ENCODE results near the gene EXOSC6. TPM values are rescaled to one million over a fixed set of nuclear protein-coding genes. Genes with fewer than 3 reads are reported as not detected.

Gene EXOSC6
- polyA plus RNA-seq, 1 of the 3 experiments (the other 2 are of a cell fraction), result 10.0 TPM

- H2AFZ ChIP-seq (ENCODE audit: low read depth), result no peak overlapping the region
- H3K79me2 ChIP-seq (ENCODE audit: insufficient read depth), result no peaks in the 10 kb centered on the region; the same call in 1 of the 2 replicates
- H3K9ac ChIP-seq, result no peak overlapping the region
- no peak overlapping the region for H3K27ac ChIP-seq (ENCODE audit: low read depth in 2 of 2, low read length in 1 of 2)
- no peaks in the 10 kb centered on the region for H3K9me3 ChIP-seq
- ChIA-PET CTCF (interaction anchor here (1.4 to 2.8 kb wide), 2 partner anchors 11 to 20 kb away, joined by 3 to 15 read pairs; partner anchors contain the start of gene EXOSC6), POLR2A (interaction anchor here (0.6 kb wide), 1 partner anchor 10 kb away, joined by 4 read pairs; no protein-coding TSS in a partner anchor)
- no peaks in the 10 kb centered on the region for H3K9me2 ChIP-seq
- no peak overlapping the region for H3K4me3 ChIP-seq (ENCODE audit: low read depth in 2 of 2, low read length in 1 of 2)
- no peak overlapping the region for H3K4me2 ChIP-seq
- peaks cover 0 to 2% of the 10 kb centered on the region in 2 experiments; a peak in 1 of 4 replicates for H3K4me1 ChIP-seq (ENCODE audit: control insufficient read depth in 1 of 2, insufficient read depth in 2 of 2, low read depth in 1 of 2, low read length in 1 of 2)
- TF ChIP-seq TCF12 (IDR thresholded peaks at IDR 0.05) (no peak), IRF3 (IDR thresholded peaks at IDR 0.05; ENCODE audit: low read depth, low read length) (no peak)
- H3K36me3 ChIP-seq (replicated peaks in 1 of 2; ENCODE audit: control insufficient read depth in 1 of 2, insufficient read depth in 2 of 2, low read length in 1 of 2), result peaks cover 41 to 70% of the 10 kb centered on the region in 2 experiments
- H3F3A ChIP-seq (replicated peaks; ENCODE audit: insufficient read depth), result peaks cover 5% of the 10 kb centered on the region
- H3K27me3 ChIP-seq (ENCODE audit: insufficient read depth), result no peaks in the 10 kb centered on the region
- 94% methylated on average over 5 of the region's 10 CpGs for WGBS (ENCODE audit: low lambda C conversion rate)
- peaks cover 13% of the 10 kb centered on the region for H4K20me1 ChIP-seq (ENCODE audit: insufficient read depth)
- no peak for DNase-seq
Measured at GRCh38 chr16:70271696-70272095, 20.0 kb upstream of the EXOSC6 start.

GRCh38 chr16:70270176-70270575 is 18.4 kb upstream of the EXOSC6 start:
- no peak overlapping the region for H3K4me3 ChIP-seq (ENCODE audit: low read depth in 2 of 2, low read length in 1 of 2)
- DNase-seq, result no peak
- no peaks in the 10 kb centered on the region for H3K27me3 ChIP-seq (ENCODE audit: insufficient read depth)
- peaks cover 41 to 71% of the 10 kb centered on the region in 2 experiments for H3K36me3 ChIP-seq (replicated peaks in 1 of 2; ENCODE audit: control insufficient read depth in 1 of 2, insufficient read depth in 2 of 2, low read length in 1 of 2)
- H3K27ac ChIP-seq (ENCODE audit: low read depth in 2 of 2, low read length in 1 of 2), result no peak overlapping the region
- no peak for TF ChIP-seq CTCF (IDR thresholded peaks at IDR 0.05)
- TF ChIP-seq MAX (IDR thresholded peaks at IDR 0.05; ENCODE audit: low read depth), result no peak
- no peak for TF ChIP-seq RCOR1 (IDR thresholded peaks at IDR 0.05; ENCODE audit: low read length)
- TF ChIP-seq GABPA (IDR thresholded peaks at IDR 0.05; ENCODE audit: low read depth), result no peak
- TF ChIP-seq CHD2 (IDR thresholded peaks at IDR 0.05; ENCODE audit: low read length, partially characterized antibody), result no peak
- TF ChIP-seq EP300 (IDR thresholded peaks at IDR 0.05; ENCODE audit: borderline replicate concordance in 1 of 2, low read depth in 1 of 2, low read length in 1 of 2), result no peak
- no peak for TF ChIP-seq ELF1 (IDR thresholded peaks at IDR 0.05)
- no peak for TF ChIP-seq RFX5 (IDR thresholded peaks at IDR 0.05; ENCODE audit: low read length)
- TF ChIP-seq FOXM1 (IDR thresholded peaks at IDR 0.05; ENCODE audit: low read depth), result no peak
- no peak for TF ChIP-seq ZBTB33 (IDR thresholded peaks at IDR 0.05; ENCODE audit: borderline replicate concordance, low read depth)
- TF ChIP-seq REST (IDR thresholded peaks at IDR 0.05; ENCODE audit: low read depth, low read length), result no peak
- TF ChIP-seq GATA2 (CRISPR knock-in tag; IDR thresholded peaks at IDR 0.05), result no peak
- no peak for TF ChIP-seq EZH2phosphoT487 (IDR thresholded peaks at IDR 0.05; ENCODE audit: borderline replicate concordance, low read depth)
- no peak for TF ChIP-seq NFIC (IDR thresholded peaks at IDR 0.05; ENCODE audit: borderline replicate concordance)
- TF ChIP-seq USF2 (IDR thresholded peaks at IDR 0.05; ENCODE audit: borderline replicate concordance, low read depth, low read length), result no peak
- no peak for TF ChIP-seq SMC3 (IDR thresholded peaks at IDR 0.05; ENCODE audit: low read depth, low read length)
- H3K4me1 ChIP-seq (ENCODE audit: control insufficient read depth in 1 of 2, insufficient read depth in 2 of 2, low read depth in 1 of 2, low read length in 1 of 2), result no peaks in the 10 kb centered on the region
- peaks cover 13% of the 10 kb centered on the region for H4K20me1 ChIP-seq (ENCODE audit: insufficient read depth)
- H3K4me2 ChIP-seq, result no peak overlapping the region
- no peaks in the 10 kb centered on the region for H3K9me2 ChIP-seq
- POLR2A ChIA-PET, result no interaction called here
- WGBS (ENCODE audit: low lambda C conversion rate), result 92% methylated on average over 3 of the region's 3 CpGs
- H3K9me3 ChIP-seq, result no peaks in the 10 kb centered on the region
- H2AFZ ChIP-seq (ENCODE audit: low read depth), result no peak overlapping the region
- H3K79me2 ChIP-seq (ENCODE audit: insufficient read depth), result peaks cover 2% of the 10 kb centered on the region; the same call in 1 of the 2 replicates
- H3K9ac ChIP-seq, result no peak overlapping the region
- CTCF ChIA-PET, result no interaction called here
- H3F3A ChIP-seq (replicated peaks; ENCODE audit: insufficient read depth), result peaks cover 5% of the 10 kb centered on the region

Measured in SK-N-SH (cell line).